Peyer's patch (tissue), 4 donors: ENCODE measurements around the gene RAI14.

Experiments
- CTCF ChIP-seq, 6 experiments: fragments of 450-650 bp in 4 of 6; fragments of 200-600 bp in 2 of 6; sonication (generic) in 1 of 6; IDR thresholded peaks; one replicate each; pipeline ENCODE4 v1.5.1; 2017 to 2019; ENCODE audit warnings: antibody characterized with exemption in 6 of 6, mild to moderate bottlenecking in 3 of 6, moderate library complexity in 1 of 6
- POLR2A ChIP-seq, 2 donors: fragments of 450-650 bp; IDR thresholded peaks; one replicate each; pipeline ENCODE4 v1.5.1; 2017; ENCODE audit warnings: antibody characterized with exemption in 2 of 2, mild to moderate bottlenecking in 2 of 2, moderate library complexity in 2 of 2

DNA sequence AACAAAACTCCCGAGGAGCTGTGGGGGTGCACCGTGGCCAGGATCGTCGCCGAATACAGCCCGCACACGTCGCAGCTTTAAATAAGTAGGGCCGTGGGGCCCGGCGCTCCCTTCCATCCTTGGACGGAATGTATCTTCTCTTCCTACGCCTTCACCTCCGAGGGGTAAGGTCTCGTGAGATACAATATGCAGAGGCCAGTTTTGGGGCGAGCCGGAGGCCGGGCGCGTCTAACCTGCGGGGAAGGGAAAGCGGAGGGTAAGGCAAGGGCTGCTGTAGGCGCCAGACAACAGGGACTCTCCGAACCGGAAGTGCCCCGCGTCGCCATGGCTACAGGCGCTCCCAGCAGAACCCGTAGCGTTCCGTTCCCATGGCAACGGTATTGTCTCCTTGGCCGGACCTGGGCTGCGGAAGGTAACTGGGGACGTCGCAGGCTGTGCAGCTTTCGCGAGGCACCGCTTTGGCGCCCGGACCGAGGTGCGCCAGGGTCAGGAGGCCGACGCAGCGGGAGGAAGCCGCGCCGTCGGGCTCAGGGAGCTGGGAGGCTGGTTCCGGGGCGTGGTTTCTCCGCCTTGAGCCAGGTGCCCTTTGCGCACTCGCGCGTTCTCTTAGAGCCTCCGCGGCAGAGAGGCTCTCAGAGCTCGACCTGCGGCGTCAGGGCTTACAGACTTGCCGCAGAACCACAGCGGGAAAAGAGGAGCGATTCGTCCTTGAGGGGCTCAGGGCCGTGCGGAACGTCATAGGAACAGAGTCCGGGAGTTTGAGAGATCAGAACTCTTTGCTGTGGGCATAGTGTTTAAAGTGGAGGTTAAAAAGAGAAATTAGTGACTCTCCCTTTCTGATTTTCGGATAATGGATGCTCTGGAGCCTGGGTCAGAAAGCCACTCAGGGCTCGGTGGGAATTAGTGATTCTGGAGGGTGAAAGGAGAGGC is 182.9 kb downstream of the RAI14 start, which contains the start of gene TTC23L:
- no peak for TF ChIP-seq CTCF (IDR thresholded peaks at IDR 0.05)
- peak; percentile 62 to 71 for TF ChIP-seq POLR2A (IDR thresholded peaks at IDR 0.05)
